ENCODE measurements around the gene PPP6R2.
A peak's percentile ranks its signal among the peaks of the same experiment; 100 is the strongest.

The PPP6R2 gene

DNA sequence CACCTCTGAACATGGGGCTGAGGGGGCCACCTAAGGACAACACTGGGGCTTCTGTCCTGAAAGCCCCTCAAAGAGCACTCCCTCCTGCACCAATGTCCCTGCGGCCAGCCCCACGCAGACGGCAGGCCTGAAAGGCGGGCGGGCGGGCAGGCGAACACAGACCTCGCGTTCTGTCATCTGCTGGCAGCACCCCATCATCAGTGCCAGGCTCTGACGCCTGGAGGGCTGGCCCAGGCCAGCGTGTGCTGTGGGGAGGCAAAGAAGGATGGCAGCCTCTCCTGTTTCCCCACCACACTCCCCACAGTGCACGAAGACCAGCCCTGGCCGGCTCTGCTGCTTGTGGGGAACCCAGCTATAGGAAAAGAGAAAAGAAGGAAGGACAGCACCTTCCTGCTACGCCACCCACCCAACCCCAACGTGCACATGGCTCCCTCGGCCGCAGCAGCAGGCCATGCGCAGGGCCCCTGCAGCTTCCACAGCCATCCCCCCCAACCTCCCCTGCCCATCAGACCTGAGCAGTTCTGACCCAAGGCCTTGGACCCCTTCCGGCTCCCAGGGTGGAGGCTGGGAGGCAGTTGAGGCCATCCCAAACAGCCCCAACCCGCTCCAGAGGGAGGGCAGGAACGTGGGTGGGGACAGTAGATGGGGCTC is 128.2 kb downstream of the PPP6R2 start:
- DNase-seq = no peak

DNA sequence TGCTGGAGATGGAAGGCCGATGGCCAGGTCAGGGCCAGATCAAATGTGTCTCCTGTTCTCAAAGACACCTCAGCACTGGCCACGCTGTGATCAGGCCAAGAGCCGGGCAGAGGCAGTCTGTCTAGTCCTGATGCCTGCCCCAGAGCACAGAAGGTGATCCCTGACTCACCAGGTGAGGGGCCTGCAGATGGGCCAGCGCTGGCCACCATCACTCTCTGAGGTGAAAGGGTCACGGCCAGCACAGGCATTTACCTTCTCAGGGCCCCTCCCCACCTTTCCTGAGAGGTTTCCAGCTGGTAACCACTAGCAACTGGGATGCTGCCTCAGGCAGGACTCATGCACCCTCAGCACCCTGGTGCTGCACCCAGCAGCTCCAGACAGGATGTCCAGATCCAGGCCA is 128.8 kb downstream of the PPP6R2 start:
- DNase-seq = no peak

DNA sequence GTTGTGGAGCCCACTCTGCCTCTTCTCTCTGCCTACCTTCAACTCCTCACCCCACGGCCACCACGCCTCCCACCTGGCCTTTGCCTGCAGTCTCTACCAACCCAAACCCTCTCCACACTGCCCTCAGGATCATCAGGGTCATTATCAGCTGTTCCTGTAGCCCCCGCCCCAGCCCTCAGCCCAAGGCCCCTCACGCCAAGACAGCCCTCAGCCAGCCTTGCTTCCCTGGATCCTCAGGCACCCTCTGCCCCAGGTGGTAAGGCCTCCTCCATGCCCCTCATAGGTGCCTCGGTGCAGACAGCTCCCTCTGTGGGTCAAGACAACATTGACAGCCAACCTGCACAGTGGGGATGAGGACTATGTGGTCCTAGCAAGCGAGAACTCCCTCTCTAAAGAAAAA is 130.0 kb downstream of the PPP6R2 start:
- DNase-seq = no peak

DNA sequence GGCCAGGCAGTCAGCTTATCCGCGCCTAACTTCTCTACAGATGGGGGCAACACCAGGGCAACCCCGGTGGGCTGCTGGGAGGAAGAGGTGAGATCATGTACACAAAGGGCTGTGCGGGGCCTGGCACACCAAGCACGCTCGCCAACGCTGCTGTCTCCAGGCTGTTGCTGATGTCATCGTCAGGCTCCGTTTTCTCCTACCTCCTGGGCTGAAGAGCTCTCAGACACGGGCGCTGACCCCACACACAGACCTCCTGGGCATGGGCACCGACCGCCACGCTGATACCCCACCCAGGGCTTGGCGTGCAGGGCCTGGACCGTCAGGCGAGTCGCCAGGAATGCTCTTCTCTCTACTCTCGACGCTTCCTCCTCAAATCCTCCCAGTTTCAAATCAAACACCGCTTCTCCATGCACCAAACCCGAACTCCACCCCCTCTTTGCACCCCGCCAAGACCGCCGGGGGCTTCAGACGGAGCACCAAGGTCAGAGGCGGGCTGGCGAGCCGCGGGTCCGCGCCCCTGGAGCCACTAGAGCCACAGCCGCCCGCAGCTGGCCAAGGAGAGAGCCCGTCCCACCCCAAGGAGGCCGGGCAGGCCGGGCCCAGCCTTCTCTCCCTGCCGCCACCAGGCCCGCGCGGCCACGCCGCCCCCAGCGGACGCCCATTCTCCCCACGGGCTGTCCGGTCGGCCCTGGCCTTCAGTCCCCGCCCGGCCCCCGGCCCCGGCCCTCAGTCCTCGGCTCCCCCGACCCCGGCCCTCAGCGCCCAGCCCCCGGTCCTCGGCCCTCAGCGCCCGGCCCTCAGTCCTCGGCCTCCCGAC is 130.9 kb downstream of the PPP6R2 start:
- no peak for DNase-seq

DNA sequence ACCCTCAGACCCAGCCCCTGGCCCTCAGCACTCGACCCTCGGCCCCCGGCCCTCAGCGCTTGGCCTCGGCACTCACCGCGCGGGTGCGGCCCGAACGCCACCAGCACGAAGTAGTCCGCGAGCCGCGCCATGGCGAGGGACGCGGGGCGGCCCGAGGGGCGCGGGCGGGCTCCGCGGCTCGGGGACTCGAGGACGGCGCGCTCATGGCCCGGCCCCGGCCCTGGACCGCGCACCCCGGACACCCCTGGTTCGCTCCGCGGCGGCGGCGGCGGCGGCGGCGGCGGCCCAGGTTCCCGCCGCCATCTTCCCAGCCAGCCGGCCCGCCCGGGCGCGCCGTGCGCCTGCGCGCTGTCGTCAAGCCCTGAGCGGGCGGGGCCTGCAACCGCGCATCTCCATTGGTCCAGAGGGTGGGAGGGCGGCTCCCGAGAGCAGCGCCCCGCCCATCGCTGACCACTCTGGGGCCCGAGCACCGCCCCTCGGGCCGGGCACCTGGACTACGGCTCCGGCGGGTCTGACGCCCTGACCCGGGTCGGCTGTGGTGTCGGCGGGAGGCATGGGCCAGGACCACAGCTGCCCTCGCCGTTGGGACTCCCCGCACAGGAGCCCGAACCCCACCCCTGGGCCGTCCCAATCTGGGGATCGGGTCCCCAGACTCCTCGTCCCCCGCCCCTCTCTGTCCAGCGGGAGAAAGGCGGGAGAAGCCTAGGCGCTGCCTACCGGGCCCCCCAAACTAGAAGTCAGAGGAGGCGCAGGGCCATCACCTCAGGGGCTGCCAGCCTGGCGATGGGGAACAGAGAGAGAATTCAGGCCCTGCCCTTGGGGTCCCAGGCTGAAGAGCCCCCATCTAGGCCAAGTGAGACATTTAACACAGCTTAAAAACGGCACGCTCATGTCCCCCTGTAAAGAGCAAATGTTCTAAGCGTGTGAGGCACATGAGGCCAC is 131.9 kb downstream of the PPP6R2 start, which contains the start of gene SBF1:
Gene SBF1, minus strand, starts transcription at position 326 of the 942 bp plus-strand sequence. Its CDS starts 195 bp downstream, at position 131.
- DNase-seq = peak; percentile 74

DNA sequence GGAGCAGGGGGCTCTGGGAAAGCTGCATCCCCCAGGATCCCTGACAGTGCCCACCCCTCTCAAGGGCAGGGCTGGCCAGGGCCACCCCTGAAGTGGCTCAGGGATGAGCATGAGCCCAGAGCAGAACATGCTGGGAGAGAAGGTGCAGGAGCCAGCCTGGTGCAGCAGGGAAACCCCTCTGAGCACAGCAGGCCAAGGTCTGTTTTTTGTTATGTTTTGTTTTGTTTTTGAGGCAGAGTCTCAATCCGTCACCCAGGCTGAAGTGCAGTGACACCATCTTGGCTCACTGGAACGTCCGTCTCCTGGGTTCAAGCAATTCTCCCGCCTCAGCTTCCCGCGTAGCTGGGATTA is 132.5 kb downstream of the PPP6R2 start:
- DNase-seq = no peak

DNA sequence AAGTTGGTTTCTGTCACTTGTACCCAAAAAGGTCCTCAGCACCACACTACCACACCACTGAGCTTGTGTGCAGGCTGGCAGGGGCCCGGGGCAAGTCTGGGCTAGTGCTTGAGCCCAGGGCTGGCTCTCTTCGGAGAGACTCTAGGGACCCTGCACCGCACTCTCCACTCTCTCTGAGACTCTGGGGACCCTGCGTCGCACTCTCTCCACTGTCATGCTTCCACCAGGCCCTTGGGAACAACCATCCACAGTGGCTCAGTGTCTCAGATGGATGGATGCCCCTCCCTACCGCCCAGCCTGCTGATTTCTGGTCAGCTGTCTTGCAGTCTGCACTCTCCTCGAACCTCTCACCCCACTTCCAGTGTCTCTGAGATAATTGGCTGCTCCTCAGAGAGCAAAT is 133.7 kb downstream of the PPP6R2 start:
- no peak for DNase-seq

DNA sequence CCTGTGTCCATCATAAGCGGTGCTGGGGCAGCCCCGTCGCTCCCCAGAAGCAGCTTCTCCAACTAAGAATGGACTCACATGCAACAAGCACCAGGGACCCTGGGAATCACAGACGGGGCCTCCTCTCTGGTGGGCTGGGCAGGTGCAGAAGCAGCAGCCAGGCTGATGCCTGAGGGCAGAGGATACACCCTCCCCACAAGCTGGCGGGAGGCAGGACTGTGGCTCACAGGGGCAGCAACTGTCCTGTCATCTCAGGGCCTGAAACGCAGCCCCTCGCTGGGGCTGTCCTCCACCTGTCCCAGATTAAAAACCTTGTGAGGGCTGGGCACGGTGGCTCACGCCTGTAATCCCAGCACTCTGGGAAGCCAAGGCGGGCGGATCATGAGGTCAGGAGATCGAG is 134.8 kb downstream of the PPP6R2 start:
- DNase-seq = no peak

DNA sequence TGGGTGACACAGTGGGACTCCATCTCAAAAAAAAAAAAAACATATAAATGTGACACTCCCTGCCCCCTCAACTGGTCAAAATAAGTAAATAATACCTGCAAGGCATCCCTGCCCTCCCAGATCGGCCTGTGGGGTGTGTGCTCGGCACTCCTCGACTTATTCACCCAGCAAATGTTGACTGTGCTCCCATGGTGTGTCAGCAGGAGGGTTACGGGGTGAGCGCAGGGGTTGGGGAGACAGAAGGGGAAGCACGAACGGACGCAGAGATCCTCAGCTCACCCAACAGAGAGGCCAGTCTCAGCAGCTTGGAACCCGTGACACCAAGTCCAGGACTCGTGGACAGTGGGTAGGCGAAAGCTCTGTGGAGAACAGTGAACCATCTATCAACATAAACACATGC is 136.6 kb downstream of the PPP6R2 start:
- DNase-seq = no peak

DNA sequence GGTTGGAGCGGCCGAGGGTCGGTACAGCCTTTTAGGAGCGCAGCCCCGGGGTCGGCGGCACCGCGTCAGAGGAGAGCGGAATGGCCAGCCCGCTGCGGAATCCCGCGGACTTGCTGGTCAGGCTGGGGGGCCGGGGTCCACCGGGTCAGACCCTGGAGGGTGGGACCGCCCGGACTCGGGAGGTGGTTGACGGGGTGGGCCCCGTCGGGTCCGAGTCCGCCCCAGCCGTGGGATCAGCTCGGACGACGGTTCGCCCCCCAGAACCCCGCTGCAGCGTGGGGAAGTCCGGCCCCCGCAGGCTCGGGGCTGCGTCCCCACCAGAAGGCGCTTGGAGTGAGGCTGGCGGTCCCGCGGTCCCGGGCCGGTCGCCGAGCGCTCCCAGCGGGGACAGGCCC is 137.9 kb downstream of the PPP6R2 start:
- DNase-seq = no peak

DNA sequence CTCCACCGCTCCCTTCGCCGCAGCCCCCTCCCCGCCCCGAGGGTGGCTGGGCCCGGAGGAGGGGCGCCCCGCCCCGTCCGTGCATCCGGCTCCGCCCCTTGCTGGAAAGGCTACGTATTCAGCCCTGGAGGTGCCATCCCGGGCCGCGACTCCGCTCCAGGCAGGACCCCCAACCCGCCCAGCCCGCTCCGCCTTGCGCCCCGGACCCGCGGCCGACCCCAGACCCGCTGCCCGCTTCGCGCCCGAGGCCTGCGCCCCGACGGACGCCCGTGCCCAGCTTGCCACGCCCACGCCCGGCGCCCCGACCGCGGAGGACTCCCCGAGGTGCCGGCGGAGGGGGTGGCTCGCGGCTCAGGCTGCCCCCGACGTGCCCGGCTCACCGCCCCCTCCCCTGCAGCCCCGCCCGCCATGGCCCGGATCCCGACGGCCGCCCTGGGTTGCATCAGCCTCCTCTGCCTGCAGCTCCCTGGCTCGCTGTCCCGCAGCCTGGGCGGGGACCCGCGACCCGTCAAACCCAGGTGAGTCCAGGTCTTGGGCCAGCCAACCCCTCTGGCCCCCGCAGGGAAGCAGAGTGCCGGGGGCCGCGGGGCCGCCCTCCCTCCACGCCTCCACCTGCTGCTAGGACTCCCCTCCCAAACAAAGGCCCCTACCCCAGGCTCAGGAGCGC is 138.4 kb downstream of the PPP6R2 start, which contains the start of gene ADM2:
Gene ADM2, plus strand, starts transcription at position 104 of the 667 bp plus-strand sequence. Its CDS starts 305 bp downstream, at position 409.
- DNase-seq = no peak

DNA sequence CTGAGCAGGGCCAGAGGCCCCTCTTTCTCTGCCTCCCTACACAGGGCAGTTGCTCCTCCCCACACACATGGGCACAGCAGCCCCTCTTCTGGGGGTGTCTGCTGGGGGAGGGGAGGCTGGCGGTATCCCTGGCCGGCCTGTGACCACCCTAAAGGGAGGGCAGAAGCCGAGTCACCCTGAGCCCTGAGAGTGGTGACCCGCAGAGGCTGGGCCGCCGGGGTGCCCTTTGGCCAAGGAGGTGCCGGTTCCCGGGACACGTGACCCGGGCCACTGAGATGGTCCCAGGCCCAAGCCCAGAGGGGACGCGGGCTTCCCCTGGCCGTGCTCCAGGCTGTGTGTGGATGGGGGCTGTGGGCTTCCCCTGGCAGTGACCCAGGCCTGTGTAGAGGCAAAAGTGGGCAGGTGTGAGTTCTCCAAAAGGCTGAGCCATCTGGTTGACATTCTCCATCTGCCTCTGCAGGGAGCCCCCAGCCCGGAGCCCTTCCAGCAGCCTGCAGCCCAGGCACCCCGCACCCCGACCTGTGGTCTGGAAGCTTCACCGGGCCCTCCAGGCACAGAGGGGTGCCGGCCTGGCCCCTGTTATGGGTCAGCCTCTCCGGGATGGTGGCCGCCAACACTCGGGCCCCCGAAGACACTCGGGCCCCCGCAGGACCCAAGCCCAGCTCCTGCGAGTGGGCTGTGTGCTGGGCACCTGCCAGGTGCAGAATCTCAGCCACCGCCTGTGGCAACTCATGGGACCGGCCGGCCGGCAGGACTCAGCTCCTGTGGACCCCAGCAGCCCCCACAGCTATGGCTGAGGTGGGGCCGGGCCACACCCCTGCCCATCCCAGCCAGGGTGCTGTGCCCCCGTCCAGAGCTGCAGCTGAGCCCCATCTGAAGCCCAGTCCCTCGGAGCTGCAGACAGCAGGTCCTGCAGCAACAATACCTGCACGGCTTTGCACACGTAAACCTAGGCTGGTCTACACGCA is 139.3 kb downstream of the PPP6R2 start:
- DNase-seq = no peak

DNA sequence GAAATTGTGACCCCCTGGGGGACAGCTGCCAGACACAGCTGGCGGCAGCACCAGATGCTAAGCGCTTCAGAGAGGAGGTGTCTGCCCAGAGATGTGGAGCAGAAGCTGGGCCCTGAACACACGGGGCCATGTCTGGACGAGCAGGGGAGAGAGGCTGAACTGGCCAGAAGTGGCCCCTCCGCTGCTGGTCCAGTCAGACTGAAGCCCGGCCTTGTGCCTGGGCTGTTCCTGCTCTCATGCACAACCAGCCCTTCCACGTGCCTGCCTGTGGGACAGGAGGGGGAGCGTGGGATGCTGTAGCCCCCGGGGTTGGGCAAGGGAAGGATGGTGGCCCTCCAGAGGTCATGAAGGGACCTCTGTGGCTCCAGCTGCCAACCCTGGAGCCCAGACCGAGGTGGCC is 140.0 kb downstream of the PPP6R2 start:
- no peak for DNase-seq

DNA sequence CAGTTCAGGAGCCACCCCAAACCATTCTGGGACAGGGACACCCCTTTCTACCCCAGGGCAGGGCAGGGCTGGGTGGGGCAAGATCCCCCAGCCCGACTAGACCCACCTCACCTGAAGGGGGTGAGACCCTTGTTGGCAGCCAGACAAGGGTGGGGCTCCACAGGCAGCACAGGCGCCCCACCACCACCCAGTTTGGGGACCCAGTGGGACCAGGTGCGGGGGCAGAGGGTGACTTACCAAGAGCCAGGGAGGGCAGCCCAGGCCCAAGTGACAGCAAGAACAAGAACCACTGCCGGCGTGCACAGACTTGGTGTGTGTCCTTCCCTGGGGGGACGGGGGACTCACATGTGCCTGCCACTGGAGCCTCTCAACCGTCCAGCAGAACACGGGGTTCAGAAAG is 140.4 kb downstream of the PPP6R2 start:
- no peak for DNase-seq

DNA sequence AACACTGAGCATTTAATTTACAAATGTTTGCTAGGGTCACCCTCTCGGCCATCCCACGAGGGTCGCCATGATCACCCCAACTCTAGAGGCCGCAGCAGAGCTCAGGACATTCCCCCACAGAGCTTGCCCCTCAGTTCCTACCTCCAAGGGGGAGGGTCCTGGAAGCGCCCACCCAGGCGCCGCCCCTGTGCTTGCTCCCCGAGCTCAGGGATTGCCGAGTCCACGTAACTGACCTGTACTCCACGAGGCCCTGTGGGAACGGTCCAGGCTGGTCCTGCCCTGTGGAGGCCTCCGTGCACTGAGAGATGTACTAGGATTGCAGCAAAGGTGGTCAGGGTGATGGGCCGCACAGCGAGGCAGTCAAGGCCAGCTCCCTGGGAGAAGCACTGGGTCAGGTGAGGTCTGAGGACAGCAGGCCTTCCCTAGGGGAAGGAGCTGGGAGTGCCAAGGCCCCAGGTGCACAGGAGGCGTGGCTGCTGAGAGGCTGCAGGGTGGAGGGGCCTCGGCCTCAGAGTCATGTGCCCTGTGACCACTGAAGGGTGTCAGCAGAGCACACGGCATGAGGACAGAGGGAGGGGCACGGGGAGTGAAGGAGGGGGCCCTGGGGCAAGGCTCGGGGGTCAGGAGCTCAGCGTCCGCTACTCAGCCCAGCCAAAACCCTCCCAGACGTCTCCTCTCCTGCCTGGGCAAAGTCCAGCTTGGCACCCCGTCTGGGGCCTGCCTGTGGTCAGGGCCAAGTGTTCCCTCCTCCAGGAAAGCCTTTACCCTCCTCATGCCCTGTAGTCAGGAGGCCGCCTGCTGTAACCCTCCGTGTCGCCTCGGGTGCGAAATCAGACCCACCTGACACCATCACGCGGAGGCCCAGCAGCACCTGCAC is 141.1 kb downstream of the PPP6R2 start:
- no peak for DNase-seq

DNA sequence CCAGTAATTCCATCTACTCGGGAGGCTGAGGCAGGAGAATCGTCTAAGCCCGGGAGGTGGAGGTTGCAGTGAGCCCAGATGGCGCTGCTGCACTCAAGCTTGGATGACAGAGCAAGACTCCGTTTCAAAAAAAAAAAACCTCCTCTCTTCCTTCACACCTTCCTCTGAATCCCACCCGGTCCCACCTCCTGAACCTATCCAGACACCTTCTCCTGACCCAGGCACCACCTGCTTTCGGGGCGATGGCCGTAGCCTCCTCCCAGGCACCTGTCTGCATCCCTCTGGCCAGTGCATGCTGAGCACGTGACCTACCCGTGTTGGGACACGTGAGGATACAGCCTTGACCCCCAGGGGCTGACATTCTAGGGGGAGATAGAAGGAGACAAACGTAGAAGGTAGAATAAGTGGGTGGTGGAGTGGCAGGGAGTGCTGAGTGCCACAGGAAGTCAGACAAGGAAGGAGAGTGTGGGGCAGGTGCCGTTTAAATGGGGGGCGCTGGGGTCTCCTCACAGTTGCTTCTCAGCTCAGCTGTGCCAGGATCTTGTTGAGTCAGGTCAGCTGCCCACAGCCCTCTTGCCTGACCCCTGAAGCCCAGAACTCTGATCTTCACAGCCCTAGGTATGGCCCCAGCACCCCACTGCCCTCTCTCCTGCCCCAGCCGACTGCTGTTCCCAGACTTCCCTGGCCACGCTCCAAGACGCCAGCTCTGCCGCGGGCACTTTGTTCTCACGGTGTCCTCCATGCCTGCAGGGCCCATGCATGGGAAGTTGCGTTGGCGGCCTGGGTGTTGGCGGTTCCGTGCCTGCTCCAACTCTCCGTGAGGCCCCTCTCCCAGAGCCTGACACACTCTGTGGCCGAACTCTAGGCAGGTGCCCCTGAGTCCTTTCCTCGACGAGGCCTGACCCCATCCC is 142.3 kb downstream of the PPP6R2 start:
- no peak for DNase-seq

DNA sequence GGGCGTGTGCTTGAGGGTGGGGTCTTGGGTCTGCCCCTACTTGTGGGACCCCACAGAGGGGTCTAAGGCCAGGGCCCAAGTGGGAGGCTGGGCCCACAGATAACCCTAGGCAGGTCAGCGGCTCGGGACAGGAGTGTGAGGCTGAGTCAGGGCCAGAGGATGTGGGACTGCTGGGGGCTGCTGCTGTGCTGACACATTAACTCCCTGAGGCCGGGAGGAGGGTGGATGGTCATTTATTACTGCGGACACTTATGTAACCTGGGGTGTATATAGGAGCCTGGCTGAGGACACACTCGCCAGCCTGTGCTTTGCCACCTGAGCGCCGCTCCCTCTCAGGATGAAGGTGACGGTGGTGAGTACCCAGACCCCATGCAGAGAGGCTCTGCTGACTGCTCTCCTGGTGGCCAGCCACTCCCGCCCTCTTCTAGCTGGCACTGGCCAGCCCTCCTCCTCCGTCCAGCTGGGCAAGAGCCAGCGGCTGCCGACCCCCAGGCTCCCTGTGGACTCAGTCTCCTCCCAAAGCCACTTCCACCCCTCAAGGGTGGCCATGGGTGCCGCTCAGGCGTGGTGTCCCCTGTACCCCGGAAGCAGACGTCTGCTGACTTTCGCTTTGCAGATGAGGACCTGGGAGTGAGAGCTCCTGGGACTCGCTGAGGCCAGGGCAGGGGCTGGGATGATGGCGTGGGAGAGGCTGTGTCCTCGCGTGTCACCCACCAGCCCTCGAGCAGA is 143.6 kb downstream of the PPP6R2 start, which contains the start of gene MIOX:
Gene MIOX, plus strand, starts transcription at position 299 of the 729 bp plus-strand sequence. Its CDS starts 39 bp downstream, at position 338.
- no peak for DNase-seq

DNA sequence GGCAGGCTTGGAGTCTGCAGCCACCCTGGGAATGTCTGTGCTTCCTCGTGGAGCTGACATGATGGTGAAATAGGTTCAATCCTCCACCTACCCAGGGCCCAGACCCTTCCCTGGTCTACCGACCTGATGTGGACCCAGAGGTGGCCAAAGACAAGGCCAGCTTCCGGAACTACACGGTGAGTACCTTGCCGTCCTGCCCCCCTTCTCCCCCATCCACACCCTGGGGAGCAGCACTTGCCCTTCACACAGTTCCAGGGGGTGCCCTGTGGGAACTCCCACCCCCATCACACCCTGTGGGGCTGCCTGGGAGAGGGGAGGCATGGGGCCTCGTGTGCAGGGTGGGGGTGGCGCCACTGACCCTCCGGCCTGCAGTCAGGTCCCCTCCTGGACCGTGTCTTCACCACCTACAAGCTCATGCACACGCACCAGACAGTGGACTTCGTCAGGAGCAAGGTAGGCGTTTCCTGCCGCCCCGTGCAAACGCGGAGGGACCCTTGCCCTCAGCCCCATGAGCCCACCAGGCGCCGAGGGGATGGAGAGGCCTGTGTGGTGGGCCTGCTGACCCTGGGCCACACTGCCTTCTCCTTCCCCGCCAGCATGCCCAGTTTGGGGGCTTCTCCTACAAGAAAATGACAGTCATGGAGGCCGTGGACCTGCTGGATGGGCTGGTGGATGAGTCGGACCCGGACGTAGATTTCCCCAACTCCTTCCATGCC is 144.3 kb downstream of the PPP6R2 start:
- no peak for DNase-seq
